GM21576 (cell line): ENCODE results near the gene RRP36.
A peak's percentile ranks its signal among the peaks of the same experiment; 100 is the strongest.
"Not testable (repeated sequence)": the region's sequence is repeated elsewhere in the genome, so short reads cannot be mapped to it uniquely, and the experiment has no call there.

ENCODE experiments used
- ATAC-seq: cut with Tn5 transposase; IDR thresholded peaks from one replicate; pipeline ENCODE4 v1.9.1; 2021; ENCODE audit warnings: mild to moderate bottlenecking, moderate library complexity; ENCODE audit not compliant: unreplicated experiment

RRP36 gene

DNA sequence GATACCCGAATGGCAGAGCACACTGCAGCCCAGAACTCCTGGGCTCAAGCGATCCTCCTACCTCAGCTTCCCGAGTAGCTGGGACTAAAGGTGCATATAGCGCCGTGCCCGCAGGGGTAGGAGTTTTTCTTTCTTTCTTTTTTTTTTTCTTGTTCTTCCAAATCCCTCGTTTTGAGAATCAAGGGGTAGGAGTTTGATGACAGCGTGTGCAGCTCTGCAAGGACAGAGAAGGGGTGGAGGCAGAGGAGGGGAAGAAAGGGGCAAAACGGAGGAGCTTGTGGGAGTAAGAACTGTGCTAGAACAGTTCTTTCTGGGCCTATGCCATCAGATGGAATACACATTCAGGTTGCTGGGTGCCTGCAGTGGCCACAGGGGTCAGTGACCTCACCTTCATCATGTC lies 15.3 kb downstream of the RRP36 start:
- no peak for ATAC-seq

- ATAC-seq: no peak
Observed at GRCh38 chr6:43037197-43037596, 15.8 kb downstream of the RRP36 start.

DNA sequence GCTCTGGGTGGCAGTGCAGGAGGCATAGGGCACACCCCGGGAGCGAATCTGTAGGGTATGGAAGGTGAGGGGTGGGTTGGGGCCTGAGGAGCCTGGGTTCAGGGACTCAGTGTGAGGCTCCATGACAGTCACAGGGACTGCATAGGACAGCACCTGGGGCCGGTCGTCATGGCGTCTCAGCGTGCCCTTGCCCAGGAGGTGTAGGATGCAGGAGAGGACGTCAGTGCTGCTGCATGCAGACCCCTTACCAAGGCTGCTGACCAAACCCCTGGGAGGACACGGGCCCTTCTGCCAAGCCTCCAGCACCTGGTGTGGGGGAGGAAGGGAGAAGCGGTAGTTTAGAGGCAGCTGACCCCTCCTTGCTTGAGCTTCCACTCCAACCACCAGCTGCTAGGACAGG lies 16.3 kb downstream of the RRP36 start:
- no peak for ATAC-seq

DNA sequence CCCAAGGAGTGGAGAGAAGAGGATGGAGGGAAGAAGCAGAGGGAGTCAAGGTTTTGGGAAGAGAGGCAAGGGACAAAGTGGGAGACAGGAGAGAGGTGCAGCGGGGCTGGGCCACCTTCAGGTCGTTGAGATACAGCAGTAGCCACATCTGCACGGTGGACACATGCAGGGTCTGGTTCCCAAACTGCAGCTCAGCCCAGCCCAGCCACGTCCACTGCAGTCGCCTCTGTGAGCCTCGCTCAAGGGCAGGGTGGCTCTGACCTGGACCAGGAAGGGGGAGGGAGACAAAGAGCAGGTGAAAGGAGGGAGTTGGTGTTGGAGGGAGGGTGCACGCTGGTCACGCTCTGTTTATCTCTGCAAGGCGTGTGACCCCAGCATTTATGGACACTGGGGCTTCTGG lies 17.3 kb downstream of the RRP36 start:
- no peak for ATAC-seq

DNA sequence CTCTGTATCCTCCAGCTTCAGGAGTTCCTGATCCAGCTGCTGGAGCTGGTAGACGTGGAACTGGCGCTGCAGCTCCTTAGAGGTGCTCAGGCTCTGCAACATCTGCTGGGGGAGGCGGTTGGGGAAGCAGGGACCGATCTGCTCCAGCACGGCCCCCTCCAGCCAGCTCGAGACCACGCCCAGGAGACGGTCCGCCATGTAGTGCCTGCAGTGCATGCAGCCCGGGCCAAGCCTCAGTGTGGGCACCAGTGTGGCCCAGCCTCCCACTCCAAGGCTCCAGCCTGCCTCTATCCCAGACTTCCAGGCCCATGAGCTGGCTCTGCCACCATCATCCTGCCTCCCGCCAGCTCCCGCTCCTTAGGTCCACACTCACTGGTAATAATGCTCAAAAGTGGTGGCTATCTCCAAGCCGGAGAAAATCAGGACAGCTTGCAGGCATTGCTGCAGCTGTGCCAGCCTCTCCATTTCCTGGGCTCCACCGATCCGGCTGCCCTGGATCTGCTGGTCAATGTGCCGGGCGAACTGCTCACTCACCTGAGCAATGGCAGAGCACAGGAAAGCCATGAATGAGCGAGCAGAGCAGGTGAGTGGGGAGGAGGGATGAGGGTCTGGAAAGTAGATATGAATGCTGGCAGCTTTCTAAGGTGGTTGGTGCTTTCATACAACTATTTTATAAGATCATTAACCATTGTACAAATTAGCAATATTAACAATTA lies 19.3 kb downstream of the RRP36 start:
- ATAC-seq: no peak

GRCh38 chr6:43041475-43041874 lies 20.1 kb downstream of the RRP36 start:
- not testable (repeated sequence) for ATAC-seq

DNA sequence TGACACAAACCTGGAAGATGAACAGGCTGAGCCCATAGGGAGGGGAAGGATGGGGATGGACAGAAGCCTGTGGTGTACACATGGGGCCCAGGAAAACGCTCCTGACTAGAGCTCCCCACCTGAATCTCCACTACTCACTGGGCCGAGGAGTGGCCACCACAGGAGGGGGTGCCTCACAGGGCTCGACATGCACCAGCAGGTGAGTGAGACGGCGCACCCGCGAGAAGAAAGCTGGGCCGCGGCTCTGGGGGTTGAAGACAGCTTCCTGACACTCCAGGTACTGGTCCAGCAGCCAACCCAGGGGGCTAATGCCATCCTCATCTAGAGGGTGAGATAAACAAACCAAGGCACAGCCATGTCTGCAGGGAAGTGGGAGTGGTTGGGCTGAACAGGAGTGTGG lies 21.9 kb downstream of the RRP36 start:
- no peak for ATAC-seq

GRCh38 chr6:43045371-43045930 lies 24.0 kb downstream of the RRP36 start:
- no peak for ATAC-seq

- no peak for ATAC-seq
Observed at GRCh38 chr6:43047998-43048397, 26.6 kb downstream of the RRP36 start.

GRCh38 chr6:43050981-43051380 lies 29.6 kb downstream of the RRP36 start:
- ATAC-seq: no peak

GRCh38 chr6:43052225-43052841 lies 30.9 kb downstream of the RRP36 start:
- ATAC-seq: no peak

DNA sequence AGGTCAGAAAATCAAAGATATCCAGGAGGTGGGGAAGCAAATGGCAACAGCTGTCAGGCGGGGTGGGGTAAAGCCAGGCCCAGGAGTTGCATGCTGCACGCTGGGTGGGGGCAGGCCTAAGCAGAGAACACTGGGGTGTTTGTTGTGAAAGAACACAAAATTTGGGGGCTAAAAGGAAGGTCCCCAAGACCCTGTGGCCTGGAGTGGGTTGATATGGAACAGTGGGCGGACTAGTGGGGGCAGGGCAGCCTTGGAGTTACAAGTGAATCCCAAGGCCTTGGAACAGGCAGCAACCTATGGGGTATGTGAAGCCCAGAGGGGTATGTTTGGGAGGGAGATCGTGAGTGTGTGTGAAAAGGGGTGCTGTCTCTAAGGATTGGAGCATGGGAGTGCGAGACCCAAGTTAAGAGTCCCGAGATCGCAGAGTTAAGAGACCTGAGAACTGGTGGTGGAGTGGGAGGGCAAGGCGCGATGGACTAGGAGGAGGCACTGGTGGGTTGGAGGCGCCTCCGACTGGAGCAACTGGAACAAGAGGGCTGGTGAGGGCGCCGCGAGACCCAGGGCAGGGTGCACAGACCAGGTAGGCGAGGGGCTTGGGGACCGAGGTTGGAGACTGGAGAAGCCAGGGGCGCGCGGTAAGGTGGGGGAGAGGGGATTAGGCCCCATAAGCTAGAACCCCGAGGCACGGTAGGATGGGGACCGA lies 31.6 kb downstream of the RRP36 start:
- peak; percentile 10 for ATAC-seq

GRCh38 chr6:43053545-43054205 lies 32.3 kb downstream of the RRP36 start, which contains the start of gene CUL7:
Gene CUL7, minus strand, starts transcription at chr6:43053851. Its CDS starts 1,063 bp downstream, at chr6:43052788.
- ATAC-seq: peak; percentile 83

DNA sequence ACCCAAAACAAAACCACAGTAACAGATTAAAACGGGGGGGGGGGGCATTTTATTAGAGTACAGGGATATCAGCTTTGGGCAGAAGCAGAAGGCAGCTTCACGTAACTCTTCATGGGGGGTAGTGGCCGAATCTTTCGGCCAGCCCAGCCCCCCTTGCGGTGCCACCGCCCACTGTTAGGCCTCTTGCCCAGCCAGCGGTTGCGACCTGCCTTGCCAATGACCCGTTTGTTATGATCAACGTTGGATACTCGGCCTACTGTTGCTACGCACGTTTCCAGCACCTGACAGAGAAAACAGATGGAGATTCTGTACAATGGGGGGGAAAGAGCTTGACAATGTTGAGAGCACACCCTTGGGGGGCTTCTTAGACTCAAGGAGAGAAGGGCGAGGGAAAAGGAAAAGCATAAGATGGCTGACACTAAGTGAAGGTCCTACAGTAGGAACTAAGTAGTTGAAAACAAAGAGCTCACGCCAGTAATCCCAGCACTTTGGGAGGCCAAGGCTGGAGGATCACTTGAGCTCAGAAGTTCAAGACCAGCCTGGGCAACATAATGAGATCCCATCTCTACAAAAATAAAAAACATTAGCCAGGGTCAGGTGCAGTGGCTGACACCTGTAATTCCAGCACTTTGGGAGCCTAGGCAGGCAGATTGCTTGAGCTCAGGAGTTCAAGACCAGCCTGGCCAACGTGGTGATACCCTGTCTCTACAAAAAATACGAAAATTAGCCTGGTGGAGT lies 33.0 kb downstream of the RRP36 start:
- ATAC-seq: no peak

- no peak for ATAC-seq
Observed at GRCh38 chr6:43055966-43056365, 34.5 kb downstream of the RRP36 start.

GRCh38 chr6:43058531-43058930 lies 37.1 kb downstream of the RRP36 start:
- no peak for ATAC-seq

DNA sequence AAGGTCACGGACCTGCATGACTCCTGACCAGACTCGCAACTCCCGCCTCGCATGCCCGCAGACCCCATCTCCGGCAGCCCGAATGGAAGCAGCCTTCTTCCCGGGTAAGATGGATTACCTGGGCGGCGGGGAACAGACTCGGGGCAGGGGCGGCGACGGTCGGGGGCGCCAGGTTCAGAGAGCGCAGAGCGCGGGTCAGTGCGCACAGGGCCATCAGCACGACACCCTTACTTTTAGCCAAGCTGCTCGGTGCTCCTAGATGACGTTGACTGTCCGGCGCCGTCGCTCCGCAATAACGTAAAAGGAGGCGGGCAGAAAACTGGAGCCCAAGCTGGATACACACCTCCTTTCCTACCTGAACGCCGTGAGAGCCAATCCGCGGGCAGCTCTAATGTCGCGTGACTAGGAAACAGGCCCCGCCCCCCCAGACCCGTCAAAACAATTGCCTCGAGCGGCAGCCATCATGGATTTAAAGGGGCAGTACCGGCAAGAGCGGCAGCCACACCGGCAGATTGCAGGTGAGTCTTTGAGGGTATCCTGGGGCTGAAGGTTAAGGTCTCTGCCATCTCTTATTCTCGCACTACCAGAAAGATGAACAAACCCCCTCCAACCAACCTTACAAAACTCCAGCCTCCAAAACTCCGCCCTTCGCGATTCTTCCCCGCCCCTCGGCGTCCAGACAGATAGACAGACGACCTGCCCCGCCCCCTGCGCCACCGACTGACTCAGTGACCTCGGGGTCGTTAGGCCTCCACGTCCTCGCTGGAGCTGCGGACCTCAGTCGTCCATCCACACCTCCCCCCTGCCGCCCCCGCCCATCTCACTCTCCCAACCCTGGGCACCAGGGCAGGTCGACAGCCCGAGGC lies 38.0 kb downstream of the RRP36 start, which contains the start of the genes KLC4 and MRPL2:
Gene KLC4 (plus strand): TSS at position 464 of the 866 bp plus-strand sequence. CDS start 1,705 bp downstream, outside the sequence.
Gene MRPL2 (minus strand): TSS at position 267 of the 866 bp plus-strand sequence. CDS start 53 bp downstream, at position 214.
- ATAC-seq: peak; percentile 83

GRCh38 chr6:43060034-43060754 lies 38.8 kb downstream of the RRP36 start:
- no peak for ATAC-seq
